22Rv1 (cell line): ENCODE data around the gene BCAT1.

Experiments
- ZFX ChIP-seq: fragments of 450-650 bp; IDR thresholded peaks from 2 replicates; pipeline ENCODE4 v1.6.1; 2017; ENCODE audit warnings: antibody characterized with exemption, borderline replicate concordance
- TF ChIP-seq, protein P1 (sequence below): fragments of 450-650 bp; IDR thresholded peaks from 2 replicates; pipeline ENCODE4 v1.5.1; 2017; ENCODE audit warnings: mild to moderate bottlenecking

DNA sequence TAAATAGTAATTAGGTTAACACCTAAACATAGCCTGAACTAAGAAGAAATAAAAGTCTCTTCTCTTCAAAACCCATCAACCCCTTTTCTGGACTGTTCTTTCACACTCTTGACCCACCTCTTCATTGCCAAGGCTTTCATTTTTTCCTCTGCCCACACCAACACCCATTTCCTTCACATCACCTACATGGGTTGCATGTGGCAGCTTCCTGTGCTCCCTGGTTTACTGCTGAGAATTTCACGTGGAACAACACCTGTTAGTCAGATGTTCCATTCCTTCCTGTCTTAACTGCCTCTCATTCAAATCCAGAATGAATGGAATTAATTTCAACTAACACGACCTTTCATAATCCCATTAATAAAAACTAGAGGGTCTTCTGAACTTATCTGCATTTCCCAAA, 157.3 kb downstream of the BCAT1 start:
- TF ChIP-seq, protein P1, sequence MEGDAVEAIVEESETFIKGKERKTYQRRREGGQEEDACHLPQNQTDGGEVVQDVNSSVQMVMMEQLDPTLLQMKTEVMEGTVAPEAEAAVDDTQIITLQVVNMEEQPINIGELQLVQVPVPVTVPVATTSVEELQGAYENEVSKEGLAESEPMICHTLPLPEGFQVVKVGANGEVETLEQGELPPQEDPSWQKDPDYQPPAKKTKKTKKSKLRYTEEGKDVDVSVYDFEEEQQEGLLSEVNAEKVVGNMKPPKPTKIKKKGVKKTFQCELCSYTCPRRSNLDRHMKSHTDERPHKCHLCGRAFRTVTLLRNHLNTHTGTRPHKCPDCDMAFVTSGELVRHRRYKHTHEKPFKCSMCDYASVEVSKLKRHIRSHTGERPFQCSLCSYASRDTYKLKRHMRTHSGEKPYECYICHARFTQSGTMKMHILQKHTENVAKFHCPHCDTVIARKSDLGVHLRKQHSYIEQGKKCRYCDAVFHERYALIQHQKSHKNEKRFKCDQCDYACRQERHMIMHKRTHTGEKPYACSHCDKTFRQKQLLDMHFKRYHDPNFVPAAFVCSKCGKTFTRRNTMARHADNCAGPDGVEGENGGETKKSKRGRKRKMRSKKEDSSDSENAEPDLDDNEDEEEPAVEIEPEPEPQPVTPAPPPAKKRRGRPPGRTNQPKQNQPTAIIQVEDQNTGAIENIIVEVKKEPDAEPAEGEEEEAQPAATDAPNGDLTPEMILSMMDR: no peak
- no peak for TF ChIP-seq ZFX
